Lung (tissue), 12 donors: Measurements from ENCODE around the gene TMEM270. TPM values are rescaled to one million over a fixed set of nuclear protein-coding genes. Genes with fewer than 3 reads are reported as not detected.

ENCODE experiments used
- ATAC-seq: fragments of 200-7000 bp; cut with Tn5 transposase; one replicate; pipeline ENCODE4 v1.9.1; 2020; ENCODE audit warnings: moderate number of reproducible peaks; ENCODE audit not compliant: insufficient read depth, low FRiP score
- DNase-seq, 3 donors: peaks; one replicate each; pipeline ENCODE4 v3.0.0-alpha.2; 2013 to 2017
- H3K27ac ChIP-seq, 2 donors: one replicate each; pipeline ENCODE4 v1.5.1; 2013; ENCODE audit warnings: mild to moderate bottlenecking in 2 of 2, moderate library complexity in 2 of 2, control low read depth in 1 of 2, inconsistent platforms in 1 of 2, low read depth in 1 of 2, low read length in 1 of 2
- H3K27me3 ChIP-seq, 3 donors: one replicate each; pipeline ENCODE4 v1.5.1; 2013; ENCODE audit warnings: low read length in 2 of 3; ENCODE audit not compliant: control insufficient read depth in 3 of 3, insufficient read depth in 3 of 3
- H3K36me3 ChIP-seq, 4 donors: one replicate each; pipeline ENCODE4 v1.5.1; 2013; ENCODE audit warnings: low read length in 4 of 4, mild to moderate bottlenecking in 1 of 4, moderate library complexity in 1 of 4; ENCODE audit not compliant: control insufficient read depth in 4 of 4, insufficient read depth in 4 of 4
- H3K4me1 ChIP-seq, 5 donors: one replicate each; pipeline ENCODE4 v1.5.1; 2013; ENCODE audit warnings: low read length in 5 of 5, mild to moderate bottlenecking in 2 of 5, moderate library complexity in 1 of 5; ENCODE audit not compliant: control insufficient read depth in 5 of 5, insufficient read depth in 5 of 5
- H3K4me3 ChIP-seq: one replicate; pipeline ENCODE4 v1.5.1; 2013; ENCODE audit warnings: mild to moderate bottlenecking, control low read depth, moderate library complexity
- H3K9ac ChIP-seq, 2 donors: one replicate each; pipeline ENCODE4 v1.5.1; 2013; ENCODE audit warnings: low read length in 2 of 2, control low read depth in 1 of 2; ENCODE audit not compliant: insufficient read depth in 1 of 2
- H3K9me3 ChIP-seq, 4 donors: one replicate each; pipeline ENCODE4 v1.5.1; 2013; ENCODE audit warnings: low read length in 3 of 4, mild to moderate bottlenecking in 1 of 4, moderate library complexity in 1 of 4; ENCODE audit not compliant: control insufficient read depth in 4 of 4, insufficient read depth in 3 of 4
- WGBS, 2 donors: extraction: QIAGEN DNeasy Blood & Tissue Kit; methylation state at CpG; one replicate each; pipeline ENCODE4 v1.1.7; 2013; 5-methylcytosine and 5-hydroxymethylcytosine counted together
- polyA plus RNA-seq, 2 donors: library from polyadenylated mRNA; stranded (reverse); fragments of 200-250 nt; gene quantifications; one replicate each; pipeline ENCODE4 v1.2.1, GENCODE V29; 2013
- total RNA-seq, 2 donors: library from RNA; depleted of rRNA in 1 of 2; stranded (reverse); fragments of >200 nt in 1 of 2; gene quantifications; one replicate each; pipeline ENCODE4 v1.2.1, GENCODE V29; 2014 to 2021
- TF ChIP-seq, protein P1 (sequence below): IDR thresholded peaks from 2 replicates; pipeline ENCODE4 v1.5.1; 2012; ENCODE audit warnings: mild to moderate bottlenecking; ENCODE audit errors: control extremely low read depth, extremely low read depth
- donor health status: control.
- donor health status: control.
- donor health status: Bipolar disorder and iron deficiency.
- donor health status: healthy.
- donor health status: DM: yes; HTN: yes; CAD: no.

TMEM270 gene
- total and polyA plus RNA-seq, 4 donors = 0.19 to 1.1 (median 0.20) TPM; not detected in 1

DNA sequence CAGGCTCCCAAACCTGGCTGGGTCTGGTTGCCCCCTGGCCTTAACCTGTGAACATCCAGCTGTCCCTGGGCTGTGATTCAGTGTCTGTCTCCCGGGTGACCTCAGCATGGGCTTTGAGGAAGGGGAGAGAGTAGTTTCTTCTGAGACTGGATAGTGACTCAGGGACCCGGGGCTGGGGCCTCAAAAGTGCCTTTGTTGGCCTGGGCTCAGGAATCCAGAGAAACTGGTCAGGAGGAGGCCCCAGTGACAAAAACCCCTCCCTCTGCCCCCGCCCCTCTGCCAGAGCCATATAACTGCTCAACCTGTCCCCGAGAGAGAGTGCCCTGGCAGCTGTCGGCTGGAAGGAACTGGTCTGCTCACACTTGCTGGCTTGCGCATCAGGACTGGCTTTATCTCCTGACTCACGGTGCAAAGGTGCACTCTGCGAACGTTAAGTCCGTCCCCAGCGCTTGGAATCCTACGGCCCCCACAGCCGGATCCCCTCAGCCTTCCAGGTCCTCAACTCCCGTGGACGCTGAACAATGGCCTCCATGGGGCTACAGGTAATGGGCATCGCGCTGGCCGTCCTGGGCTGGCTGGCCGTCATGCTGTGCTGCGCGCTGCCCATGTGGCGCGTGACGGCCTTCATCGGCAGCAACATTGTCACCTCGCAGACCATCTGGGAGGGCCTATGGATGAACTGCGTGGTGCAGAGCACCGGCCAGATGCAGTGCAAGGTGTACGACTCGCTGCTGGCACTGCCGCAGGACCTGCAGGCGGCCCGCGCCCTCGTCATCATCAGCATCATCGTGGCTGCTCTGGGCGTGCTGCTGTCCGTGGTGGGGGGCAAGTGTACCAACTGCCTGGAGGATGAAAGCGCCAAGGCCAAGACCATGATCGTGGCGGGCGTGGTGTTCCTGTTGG is 30.0 kb upstream of the TMEM270 start, which contains the start of gene CLDN4:
CLDN4 (plus strand) TSS at position 316 of the 903 bp plus-strand sequence; CDS start at position 522, 206 bp downstream.
- peak within 1 kb of the TSS; percentile 54 for H3K4me3 ChIP-seq
- H3K4me1 ChIP-seq = peaks cover 0 to 23% (median 15%) of the 10 kb centered on the region in 5 donors
- no peaks in the 10 kb centered on the region for H3K9me3 ChIP-seq
- TF ChIP-seq, protein P1, sequence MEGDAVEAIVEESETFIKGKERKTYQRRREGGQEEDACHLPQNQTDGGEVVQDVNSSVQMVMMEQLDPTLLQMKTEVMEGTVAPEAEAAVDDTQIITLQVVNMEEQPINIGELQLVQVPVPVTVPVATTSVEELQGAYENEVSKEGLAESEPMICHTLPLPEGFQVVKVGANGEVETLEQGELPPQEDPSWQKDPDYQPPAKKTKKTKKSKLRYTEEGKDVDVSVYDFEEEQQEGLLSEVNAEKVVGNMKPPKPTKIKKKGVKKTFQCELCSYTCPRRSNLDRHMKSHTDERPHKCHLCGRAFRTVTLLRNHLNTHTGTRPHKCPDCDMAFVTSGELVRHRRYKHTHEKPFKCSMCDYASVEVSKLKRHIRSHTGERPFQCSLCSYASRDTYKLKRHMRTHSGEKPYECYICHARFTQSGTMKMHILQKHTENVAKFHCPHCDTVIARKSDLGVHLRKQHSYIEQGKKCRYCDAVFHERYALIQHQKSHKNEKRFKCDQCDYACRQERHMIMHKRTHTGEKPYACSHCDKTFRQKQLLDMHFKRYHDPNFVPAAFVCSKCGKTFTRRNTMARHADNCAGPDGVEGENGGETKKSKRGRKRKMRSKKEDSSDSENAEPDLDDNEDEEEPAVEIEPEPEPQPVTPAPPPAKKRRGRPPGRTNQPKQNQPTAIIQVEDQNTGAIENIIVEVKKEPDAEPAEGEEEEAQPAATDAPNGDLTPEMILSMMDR = no peak
- peak within 1 kb of the TSS; percentile 75 to 87 for H3K9ac ChIP-seq
- H3K27me3 ChIP-seq = peaks cover 0 to 5% (median 3%) of the 10 kb centered on the region in 3 donors
- no peaks in the 10 kb centered on the region for H3K36me3 ChIP-seq
- ATAC-seq = peak; percentile 42
- 66 to 84% methylated on average over 42 of the region's 42 CpGs for WGBS, 2 donors
- peak; percentile 78 to 89 (median 88) for DNase-seq
- H3K27ac ChIP-seq = peak within 1 kb of the TSS in 1 of 2 donors; percentile 93

DNA sequence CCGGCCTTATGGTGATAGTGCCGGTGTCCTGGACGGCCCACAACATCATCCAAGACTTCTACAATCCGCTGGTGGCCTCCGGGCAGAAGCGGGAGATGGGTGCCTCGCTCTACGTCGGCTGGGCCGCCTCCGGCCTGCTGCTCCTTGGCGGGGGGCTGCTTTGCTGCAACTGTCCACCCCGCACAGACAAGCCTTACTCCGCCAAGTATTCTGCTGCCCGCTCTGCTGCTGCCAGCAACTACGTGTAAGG is 29.4 kb upstream of the TMEM270 start:
- TF ChIP-seq, protein P1 = no peak
- Histone ChIP-seq H3K27ac (peak overlapping the region in 1 of 2 donors; percentile 91), H3K9ac (peak overlapping the region; percentile 75 to 87), H3K4me1 (peaks cover 0 to 22% (median 15%) of the 10 kb centered on the region in 5 donors), H3K4me3 (peak overlapping the region; percentile 54), H3K9me3 (no peaks in the 10 kb centered on the region), H3K27me3 (peaks cover 0 to 5% (median 3%) of the 10 kb centered on the region in 3 donors), H3K36me3 (no peaks in the 10 kb centered on the region)
- WGBS, 2 donors = 62 to 72% methylated on average over 15 to 16 of the region's 16 CpGs
- DNase-seq (no peak), ATAC-seq (no peak)

DNA sequence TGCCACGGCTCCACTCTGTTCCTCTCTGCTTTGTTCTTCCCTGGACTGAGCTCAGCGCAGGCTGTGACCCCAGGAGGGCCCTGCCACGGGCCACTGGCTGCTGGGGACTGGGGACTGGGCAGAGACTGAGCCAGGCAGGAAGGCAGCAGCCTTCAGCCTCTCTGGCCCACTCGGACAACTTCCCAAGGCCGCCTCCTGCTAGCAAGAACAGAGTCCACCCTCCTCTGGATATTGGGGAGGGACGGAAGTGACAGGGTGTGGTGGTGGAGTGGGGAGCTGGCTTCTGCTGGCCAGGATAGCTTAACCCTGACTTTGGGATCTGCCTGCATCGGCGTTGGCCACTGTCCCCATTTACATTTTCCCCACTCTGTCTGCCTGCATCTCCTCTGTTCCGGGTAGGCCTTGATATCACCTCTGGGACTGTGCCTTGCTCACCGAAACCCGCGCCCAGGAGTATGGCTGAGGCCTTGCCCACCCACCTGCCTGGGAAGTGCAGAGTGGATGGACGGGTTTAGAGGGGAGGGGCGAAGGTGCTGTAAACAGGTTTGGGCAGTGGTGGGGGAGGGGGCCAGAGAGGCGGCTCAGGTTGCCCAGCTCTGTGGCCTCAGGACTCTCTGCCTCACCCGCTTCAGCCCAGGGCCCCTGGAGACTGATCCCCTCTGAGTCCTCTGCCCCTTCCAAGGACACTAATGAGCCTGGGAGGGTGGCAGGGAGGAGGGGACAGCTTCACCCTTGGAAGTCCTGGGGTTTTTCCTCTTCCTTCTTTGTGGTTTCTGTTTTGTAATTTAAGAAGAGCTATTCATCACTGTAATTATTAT is 28.9 kb upstream of the TMEM270 start:
- Histone ChIP-seq H3K27me3 (peaks cover 0 to 5% (median 3%) of the 10 kb centered on the region in 3 donors), H3K4me1 (peaks cover 0 to 16% (median 13%) of the 10 kb centered on the region in 5 donors), H3K4me3 (peak overlapping the region; percentile 54), H3K9me3 (no peaks in the 10 kb centered on the region), H3K27ac (peak overlapping the region in 1 of 2 donors; percentile 91), H3K36me3 (no peaks in the 10 kb centered on the region), H3K9ac (peak overlapping the region; percentile 75 to 87)
- WGBS, 2 donors = 61 to 67% methylated on average over 15 to 16 of the region's 16 CpGs
- TF ChIP-seq, protein P1 = no peak
- DNase-seq = peak; percentile 65 to 87 (median 85)
- ATAC-seq = peak; percentile 35
